RKO (cell line): ENCODE measurements around the gene CBLB.
"Not testable (repeated sequence)": the region's sequence is repeated elsewhere in the genome, so short reads cannot be mapped to it uniquely, and the experiment has no call there.

ENCODE experiments used
- DNase-seq: peaks from one replicate; pipeline ENCODE4 v3.0.0-alpha.2; 2016; ENCODE audit warnings: low spot score

CBLB gene

DNA sequence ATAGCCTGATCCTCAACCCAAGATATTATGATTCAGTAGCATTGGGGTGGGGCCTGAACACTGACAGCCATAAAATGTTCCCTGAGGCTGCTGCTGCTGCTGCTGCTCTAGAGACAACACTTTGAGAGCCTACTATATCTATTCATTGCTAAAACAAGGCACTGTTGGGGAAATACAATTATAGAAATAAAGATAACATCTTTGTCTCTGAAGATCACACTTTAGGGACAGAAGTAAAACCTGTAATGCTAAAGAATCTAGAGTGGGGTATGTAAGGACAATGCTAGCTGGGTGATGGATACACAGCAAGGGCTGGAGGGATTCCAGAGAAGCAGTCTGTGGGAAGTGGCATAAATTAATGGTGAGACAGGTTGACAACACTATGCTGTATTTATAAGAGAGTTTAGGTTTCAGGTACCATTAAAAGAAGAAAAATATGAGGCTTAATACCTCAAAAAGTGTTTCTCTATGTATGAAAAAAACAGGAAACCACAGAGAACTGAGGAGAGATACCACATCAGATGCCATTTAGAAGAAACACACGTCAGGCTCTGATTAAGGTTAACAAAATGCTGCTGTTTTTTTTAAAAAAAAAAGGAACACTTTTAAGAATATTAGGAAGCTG, 115.9 kb downstream of the CBLB start:
- no peak for DNase-seq

DNA sequence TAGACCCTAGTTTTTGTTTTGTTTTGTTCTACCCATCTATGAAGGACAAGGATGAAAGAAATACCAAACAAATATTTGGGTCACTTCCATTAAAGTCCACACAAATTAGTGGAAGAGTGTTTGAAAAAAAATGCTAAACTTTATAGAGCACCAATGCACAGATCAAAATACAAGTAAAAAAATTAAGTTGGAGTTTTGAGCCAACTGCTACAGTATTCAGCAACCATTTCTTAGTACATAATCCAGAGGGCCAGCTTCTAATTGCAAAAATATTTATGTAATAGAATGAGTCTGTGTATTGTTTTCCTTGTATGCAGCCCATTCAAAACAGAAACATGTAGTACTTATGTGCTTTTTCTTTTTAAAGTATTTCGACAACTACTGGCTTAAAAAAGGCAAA, 121.1 kb downstream of the CBLB start:
- no peak for DNase-seq

GRCh38 chr3:105747060-105747541, 121.7 kb downstream of the CBLB start:
- no peak for DNase-seq

GRCh38 chr3:105746231-105746996, 122.4 kb downstream of the CBLB start:
- DNase-seq: no peak

- no peak for DNase-seq
Measured at GRCh38 chr3:105745046-105745445, 123.8 kb downstream of the CBLB start.

- no peak for DNase-seq
Measured at GRCh38 chr3:105744202-105744601, 124.6 kb downstream of the CBLB start.

DNA sequence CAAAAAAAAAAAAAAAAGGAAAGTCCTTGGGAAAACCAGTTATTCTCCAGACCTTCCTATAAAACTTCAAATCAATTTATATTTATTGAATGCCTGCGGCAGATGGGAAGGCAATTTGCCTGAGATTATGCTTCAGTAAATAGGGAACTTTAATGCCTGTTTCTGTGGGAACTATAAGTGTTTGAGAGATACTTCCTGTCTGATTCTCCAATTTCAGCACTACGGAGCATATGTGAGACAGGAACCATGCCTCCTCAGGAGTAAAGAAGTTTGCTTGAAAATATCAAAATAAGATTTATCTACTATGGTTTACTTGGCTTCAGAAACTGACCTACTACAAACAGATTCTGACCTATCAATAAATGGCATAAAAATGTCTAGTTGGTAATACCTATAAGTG, 135.5 kb downstream of the CBLB start:
- DNase-seq: no peak

DNA sequence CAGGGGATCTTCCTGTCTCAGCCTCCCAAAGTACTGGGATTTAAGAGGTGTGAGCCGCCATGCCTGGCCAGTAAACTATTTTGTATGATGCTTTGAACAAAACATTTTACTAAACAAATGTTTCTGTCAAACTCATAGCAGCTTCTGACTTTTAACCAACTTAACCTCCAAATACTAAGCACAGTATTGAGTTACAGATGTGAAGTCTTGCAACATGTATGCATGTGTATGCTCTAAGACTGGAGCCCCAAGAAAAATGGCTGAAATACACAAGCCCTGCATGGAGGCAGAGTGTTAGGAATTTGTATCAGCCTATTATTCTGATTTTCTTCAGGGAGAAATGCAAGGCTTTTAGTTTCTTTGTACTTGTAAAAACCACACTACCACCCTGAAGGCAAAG, 137.1 kb downstream of the CBLB start:
- no peak for DNase-seq

DNA sequence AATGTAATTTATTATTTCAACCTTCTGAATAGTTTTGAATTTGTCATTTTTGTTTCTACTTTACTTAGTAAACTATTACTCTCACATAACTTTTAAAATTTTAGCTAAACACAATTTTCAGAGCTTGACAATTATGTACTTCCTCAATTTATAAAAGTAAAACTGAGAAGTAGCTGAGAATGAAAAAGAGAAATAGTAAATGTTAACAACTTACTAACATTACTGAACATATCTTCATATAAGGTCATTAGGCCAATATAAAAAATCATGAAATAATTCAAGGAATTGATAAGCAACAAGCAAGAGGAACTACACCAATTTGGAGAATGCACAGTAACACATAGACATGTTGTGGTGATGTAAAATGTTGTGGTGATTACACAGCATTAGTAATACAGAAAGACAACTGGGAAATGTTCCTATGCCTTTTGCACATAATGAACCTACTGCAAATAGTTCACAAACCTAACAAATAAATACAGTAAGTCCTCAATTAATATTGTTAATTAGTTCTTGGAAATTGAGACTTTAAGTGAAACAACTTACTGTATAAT, 137.9 kb downstream of the CBLB start:
- no peak for DNase-seq

DNA sequence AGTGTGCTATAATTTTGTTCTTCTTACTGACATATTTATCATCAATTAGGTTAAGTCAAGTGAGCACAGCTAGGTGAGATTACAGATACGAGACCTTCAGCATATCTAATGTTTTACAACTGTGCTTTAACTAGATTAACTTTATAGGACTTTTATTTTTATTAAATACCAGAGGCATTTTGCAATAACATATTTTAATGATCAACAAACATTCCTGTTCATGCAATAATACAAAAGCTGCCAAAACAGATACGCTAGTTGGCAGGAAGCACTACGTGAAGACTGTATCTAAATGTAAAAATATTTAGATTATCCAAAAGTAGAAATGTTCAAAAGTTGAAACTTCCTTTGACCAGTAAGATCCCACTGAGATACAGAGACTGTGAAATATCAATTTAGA, 139.1 kb downstream of the CBLB start:
- DNase-seq: no peak

DNA sequence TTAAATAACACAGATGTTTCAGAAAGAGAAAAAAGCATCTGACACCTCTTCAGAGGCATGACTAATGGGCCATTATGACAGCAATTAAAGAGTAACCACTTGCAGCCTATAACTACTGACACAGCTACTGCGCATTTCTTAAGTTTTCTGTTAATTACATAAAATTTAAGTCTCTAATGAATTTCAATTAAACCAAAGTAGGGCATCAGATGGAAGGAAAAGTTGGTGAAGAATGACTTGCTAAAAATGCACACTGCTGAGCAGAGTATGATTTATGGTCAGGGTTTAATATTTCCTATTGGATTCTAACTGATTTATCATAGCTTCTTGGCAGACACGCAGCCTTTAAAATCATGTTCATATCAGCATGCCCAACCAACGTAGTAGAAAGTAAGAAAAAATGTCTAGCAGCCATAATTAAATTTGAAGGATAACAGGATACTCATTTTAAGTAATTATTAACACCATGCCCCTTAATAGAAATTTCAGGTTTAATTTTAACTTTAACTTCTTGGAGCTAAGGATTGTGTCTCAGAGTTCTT, 140.0 kb downstream of the CBLB start:
- no peak for DNase-seq

DNA sequence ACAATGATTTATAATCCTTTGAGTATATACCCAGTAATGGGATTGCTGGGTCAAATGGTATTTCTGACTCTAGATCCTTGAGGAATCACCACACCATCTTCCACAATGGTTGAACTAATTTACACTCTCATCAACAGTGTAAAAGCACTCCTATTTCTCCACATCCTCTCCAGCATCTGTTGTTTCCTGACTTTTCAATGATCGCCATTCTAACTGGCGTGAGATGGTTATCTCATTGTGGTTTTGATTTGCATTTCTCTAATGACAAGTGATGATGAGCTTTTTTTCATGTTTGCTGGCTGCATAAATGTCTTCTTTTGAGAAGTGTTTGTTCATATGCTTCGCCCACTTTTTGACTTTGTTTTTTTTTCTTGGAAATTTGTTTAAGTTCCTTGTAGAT, 141.8 kb downstream of the CBLB start:
- DNase-seq: not testable (repeated sequence)

DNA sequence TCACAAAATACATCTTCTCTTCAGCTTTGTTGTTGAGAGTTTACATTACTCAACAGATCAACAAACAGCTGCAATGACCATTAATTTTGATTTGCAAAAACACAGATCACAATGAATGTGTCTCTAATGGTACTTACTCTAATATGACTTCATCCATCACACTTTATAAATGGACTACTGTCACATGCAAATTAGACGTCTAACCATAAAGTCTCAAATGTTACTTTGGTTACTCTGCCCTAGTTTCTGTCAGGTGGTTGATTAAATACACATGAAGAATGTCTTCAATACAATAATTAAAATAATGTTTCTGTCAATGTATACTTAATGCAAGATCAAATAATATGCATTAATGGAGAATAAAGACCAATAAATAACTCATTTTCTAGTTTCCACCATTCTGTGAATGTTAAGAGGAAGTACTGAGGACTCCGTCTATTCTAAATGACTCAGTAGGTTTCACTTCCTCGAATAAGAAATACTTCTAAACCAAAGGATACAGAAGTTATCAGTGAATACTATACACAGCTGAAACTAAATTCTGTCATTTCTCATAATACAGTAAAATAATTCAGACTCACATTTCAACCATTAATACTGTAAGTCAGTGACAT, 145.8 kb downstream of the CBLB start:
- no peak for DNase-seq

DNA sequence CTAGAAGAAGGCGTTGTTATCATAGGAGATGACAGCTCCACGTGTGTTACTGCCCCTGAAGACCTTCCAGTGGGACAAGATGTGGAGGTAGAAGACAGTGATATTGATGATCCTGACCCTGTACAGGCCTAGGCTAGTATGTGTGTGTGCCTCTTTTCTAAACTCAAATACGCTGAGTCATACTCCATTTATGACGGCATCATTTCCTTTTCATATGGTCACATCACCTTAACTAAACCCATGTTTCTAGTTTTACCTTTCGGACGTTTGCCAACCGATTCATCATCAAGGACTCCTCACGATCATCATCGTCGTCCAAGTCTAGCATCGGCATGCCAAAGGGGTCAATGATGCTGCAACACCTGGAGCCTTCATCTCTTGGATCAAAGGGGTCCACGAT, 149.0 kb downstream of the CBLB start:
- peak; percentile 16 for DNase-seq

DNA sequence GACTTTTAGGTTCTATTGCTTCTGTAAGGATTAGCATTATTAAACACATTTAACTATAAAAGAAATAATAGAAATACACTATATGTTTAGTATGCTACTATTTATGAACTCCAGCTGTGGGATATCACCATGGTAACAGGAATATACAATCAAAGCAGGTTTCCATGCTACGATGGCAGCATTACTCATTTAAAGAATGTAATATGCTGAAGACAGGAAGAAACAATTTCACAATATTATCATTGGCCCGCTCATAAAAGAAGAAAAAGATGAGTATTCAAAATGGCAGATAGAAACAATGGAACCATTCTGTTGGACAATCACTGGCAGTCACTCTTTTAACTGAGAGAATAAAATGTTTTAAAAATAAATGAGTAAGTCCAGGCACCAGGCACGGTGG, 153.4 kb downstream of the CBLB start:
- peak; percentile 42 for DNase-seq

GRCh38 chr3:105714453-105714852, 154.4 kb downstream of the CBLB start:
- DNase-seq: no peak

DNA sequence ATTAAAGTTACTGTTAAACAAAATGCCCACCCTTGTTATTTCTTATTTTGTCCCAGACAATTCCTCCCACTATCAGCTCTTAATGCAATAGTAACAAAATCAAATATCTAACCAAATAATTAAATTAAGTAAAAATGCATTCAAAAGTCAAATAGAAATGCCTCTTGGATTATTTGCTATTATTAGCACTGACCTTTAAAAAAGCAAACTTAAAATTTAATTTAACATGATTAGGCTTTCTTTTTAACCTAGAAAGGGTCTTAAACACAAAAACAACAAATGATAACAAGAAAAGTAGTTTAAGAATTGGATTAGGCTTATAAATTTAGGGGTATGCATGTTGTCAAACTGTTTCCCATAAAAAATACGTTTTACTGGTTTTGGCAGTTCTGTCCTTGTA, 159.8 kb downstream of the CBLB start:
- no peak for DNase-seq

DNA sequence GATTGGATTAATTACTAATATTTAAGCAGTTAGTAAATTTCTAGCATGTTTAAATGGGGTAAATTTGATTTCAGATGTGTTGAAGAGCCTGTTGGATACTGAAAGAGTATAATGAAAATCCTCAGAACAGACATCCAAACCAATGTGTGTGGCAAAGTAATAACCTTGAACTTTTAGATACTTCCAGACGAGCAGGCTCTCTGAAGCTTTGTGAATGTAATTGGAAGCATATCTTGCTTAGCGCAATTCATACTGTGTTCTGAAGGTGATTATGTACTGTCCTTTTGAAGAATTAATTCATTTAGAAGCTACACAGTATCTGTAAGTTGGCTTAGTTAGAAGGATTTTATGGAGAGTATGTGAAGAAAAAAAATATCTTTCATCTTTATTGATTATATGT, 161.8 kb downstream of the CBLB start:
- DNase-seq: no peak

DNA sequence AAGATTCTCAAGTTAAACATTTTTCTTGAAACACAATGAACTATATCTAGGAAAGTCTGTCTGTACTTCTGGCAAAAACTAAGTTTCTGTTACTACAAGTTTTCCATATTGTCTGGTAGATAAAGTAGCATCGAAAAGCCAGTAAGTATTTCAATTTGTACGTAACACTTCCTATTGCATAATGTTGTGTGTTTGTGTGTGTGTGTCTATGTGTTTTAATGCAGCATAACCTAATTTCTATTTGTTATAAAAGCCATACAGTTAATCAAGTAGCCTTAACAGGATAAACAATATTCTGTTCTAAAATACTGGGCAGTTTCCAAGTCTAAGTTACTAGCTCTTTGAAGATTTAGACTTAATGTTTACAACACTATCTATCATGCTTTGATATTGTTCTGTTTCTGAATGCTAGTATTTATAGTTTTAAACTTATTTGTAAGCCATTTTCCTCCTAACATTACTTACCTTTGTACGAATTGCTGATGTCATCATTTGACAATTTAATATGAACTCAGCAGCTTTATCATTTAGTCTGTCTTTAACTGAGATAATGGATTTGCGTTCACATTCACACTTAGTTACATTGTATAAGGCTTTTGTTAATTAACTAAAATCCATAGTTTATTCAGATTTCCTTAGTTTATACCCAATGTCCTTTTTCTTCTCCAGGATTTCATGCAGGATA, 163.9 kb downstream of the CBLB start:
- no peak for DNase-seq

- DNase-seq: no peak
Measured at GRCh38 chr3:105700575-105700974, 168.2 kb downstream of the CBLB start.

DNA sequence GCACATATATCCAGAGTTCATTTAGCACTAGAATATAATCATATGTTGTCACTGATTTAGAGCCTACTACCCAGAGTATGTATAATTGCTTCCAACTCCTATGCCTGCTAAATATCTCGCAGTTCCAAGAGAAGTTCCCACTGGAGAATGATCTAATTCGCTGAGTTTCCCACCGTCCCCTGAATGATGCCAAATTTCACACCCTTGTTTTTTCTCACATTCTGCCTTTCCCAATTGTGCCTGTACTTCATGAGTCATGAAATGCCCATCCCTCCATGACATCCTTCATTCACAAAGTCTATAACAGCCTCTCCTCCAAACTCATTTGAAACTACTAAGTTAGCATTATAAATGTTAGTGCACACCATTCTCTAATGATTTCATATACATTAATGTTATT, 177.2 kb downstream of the CBLB start:
- DNase-seq: no peak

- no peak for DNase-seq
Measured at GRCh38 chr3:105691053-105691452, 177.8 kb downstream of the CBLB start.
